HL-60 (cell line): ENCODE data around the gene OR10V1.

ENCODE experiments used
- DNase-seq, 2 experiments: peaks; one replicate each; pipeline ENCODE4 v3.0.0-alpha.2; 2010 to 2020; ENCODE audit warnings: low read depth in 1 of 2, low spot score in 1 of 2
- H3K27ac ChIP-seq: fragments of 250-450 bp; sonication (Bioruptor Pico); replicated peaks from 2 replicates; pipeline ENCODE4 v1.5.1; 2020; ENCODE audit warnings: mild to moderate bottlenecking, moderate library complexity
- H3K27me3 ChIP-seq: fragments of 250-450 bp; sonication (Bioruptor Pico); 2 replicates; pipeline ENCODE4 v1.5.1; 2021; ENCODE audit warnings: mild to moderate bottlenecking, moderate library complexity; ENCODE audit not compliant: insufficient read depth, poor library complexity, severe bottlenecking
- H3K4me3 ChIP-seq: replicated peaks from 2 replicates; pipeline ENCODE4 v1.5.1; 2011; ENCODE audit warnings: mild to moderate bottlenecking, control low read depth, low read length; ENCODE audit not compliant: insufficient read depth
- CTCF ChIP-seq: IDR thresholded peaks from one replicate; pipeline ENCODE4 v1.5.1; 2011; ENCODE audit warnings: low read length, control low read depth, inconsistent platforms; ENCODE audit not compliant: insufficient read depth
- GABPA ChIP-seq: IDR thresholded peaks from 2 replicates; pipeline ENCODE4 v1.6.1; 2012; ENCODE audit warnings: low read depth
- POLR2AphosphoS5 ChIP-seq: IDR thresholded peaks from 2 replicates; pipeline ENCODE4 v1.6.1; 2012; ENCODE audit warnings: low read depth
- REST ChIP-seq: IDR thresholded peaks from 2 replicates; pipeline ENCODE4 v1.6.1; 2012; ENCODE audit warnings: low read depth; ENCODE audit not compliant: insufficient replicate concordance
- SPI1 ChIP-seq: IDR thresholded peaks from 2 replicates; pipeline ENCODE4 v1.6.1; 2012; ENCODE audit warnings: low read depth, mild to moderate bottlenecking, borderline replicate concordance

Gene OR10V1

GRCh38 chr11:59676205-59676604 is 37.4 kb downstream of the OR10V1 start:
- no peak overlapping the region for H3K27ac ChIP-seq
- TF ChIP-seq POLR2AphosphoS5 (no peak), REST (no peak), CTCF (no peak), SPI1 (no peak), GABPA (no peak)
- H3K27me3 ChIP-seq: no peaks in the 10 kb centered on the region
- no peak overlapping the region for H3K4me3 ChIP-seq
- DNase-seq: no peak

GRCh38 chr11:59674291-59674690 is 39.4 kb downstream of the OR10V1 start:
- no peak overlapping the region for H3K4me3 ChIP-seq
- H3K27ac ChIP-seq: no peak overlapping the region
- no peak for DNase-seq
- TF ChIP-seq CTCF (no peak), GABPA (no peak), POLR2AphosphoS5 (no peak), SPI1 (no peak), REST (no peak)
- no peaks in the 10 kb centered on the region for H3K27me3 ChIP-seq

GRCh38 chr11:59673291-59673690 is 40.4 kb downstream of the OR10V1 start:
- DNase-seq: no peak
- Histone ChIP-seq H3K4me3 (no peak overlapping the region), H3K27ac (no peak overlapping the region), H3K27me3 (no peaks in the 10 kb centered on the region)
- TF ChIP-seq GABPA: no peak
- TF ChIP-seq SPI1: no peak
- TF ChIP-seq CTCF: no peak
- no peak for TF ChIP-seq POLR2AphosphoS5
- TF ChIP-seq REST: no peak
